Pulmonary artery endothelial cell (primary cell): Measurements from ENCODE around the gene SP2. TPM values are rescaled to one million over a fixed set of nuclear protein-coding genes. Genes with fewer than 3 reads are reported as not detected.
A peak's percentile ranks its signal among the peaks of the same experiment; 100 is the strongest.

Experiments
- DNase-seq: peaks from one replicate; pipeline ENCODE4 v3.0.0-alpha.2; 2011; ENCODE audit warnings: low read depth, low spot score
- total RNA-seq: library from RNA; depleted of rRNA; stranded (reverse); fragments of >200 nt; gene quantifications from 2 replicates; pipeline ENCODE4 v1.2.3, GENCODE V29; 2014

SP2 gene
- 1.3 and 1.4 TPM in 2 replicates for total RNA-seq

- DNase-seq: peak; percentile 100
These were observed at the start of gene SP2 for GRCh38 chr17:47895856-47896671. TSS of gene SP2 (plus strand) at chr17:47896236. CDS start at chr17:47896287, 51 bp downstream.

DNA sequence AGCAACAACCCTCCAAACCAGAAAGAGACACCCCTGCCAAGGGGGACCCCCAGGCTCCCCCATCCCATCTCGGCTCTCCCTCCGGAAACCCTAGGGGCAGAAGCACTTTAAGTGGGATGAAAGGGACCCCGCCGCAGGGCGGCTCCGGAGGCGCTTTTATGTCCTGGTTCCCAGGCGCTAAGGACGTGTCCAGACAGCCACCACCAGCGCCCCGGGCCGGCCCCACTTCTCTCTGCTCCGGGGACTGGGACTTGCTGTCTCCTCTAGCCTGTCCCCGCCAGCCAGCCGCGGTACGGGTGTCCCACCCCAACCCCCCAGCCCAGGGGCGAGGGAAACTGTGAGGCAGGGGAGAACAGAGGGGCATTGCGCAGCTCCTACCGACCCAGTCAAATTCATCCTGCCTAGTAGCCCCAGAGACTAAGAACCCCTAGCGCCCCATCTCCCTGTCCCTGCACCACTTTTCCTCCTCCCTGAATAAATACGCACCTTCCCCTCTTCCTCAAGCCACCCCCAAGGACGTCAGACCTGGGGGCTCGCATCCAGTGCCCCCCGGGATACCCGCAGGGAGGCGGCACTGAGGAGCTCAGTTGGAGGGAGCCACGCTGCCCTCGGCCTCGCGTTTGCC, 49.2 kb upstream of the SP2 start:
- no peak for DNase-seq

GRCh38 chr17:47847341-47848197, 48.5 kb upstream of the SP2 start:
- no peak for DNase-seq

GRCh38 chr17:47848198-47848513, 47.9 kb upstream of the SP2 start:
- DNase-seq: no peak

DNA sequence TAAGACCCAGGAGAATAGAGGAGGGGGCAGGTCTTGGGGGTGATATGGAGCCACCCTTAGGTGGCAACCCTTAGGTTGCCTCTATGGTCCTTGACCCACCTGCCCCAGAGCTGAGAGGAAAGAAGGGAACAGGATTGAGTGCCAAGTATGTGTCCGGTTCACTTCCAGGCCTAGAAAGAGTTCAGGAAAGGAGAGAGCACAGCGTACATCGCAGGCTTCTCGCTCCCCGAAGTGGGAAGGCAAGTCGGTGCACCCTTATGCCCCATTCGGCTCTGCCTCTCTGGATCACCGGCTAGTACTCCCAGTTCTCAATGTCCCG, 45.7 kb upstream of the SP2 start:
- no peak for DNase-seq

GRCh38 chr17:47850692-47851573, 45.1 kb upstream of the SP2 start, which contains the start of gene SP6:
TSS of gene SP6 (minus strand) at chr17:47851163. CDS start at chr17:47848429, 2,734 bp downstream.
- DNase-seq: no peak

DNA sequence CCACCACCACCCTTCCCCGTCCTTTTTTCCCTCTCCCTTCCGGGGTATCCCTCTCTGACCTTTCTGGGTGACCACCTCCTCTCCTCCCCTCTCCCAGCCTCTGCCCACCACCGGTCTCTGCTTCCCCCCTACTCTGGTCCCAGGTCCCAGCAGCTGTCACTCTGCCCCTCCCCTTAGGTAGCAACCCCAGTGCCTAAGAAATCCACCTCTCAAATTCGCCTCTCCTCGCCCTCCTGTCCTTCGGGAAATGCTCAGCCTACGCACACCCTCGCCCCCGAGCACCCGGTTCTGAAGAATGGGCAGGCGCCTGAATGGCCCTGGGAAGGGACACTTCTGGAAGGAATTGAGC, 44.3 kb upstream of the SP2 start:
- no peak for DNase-seq

DNA sequence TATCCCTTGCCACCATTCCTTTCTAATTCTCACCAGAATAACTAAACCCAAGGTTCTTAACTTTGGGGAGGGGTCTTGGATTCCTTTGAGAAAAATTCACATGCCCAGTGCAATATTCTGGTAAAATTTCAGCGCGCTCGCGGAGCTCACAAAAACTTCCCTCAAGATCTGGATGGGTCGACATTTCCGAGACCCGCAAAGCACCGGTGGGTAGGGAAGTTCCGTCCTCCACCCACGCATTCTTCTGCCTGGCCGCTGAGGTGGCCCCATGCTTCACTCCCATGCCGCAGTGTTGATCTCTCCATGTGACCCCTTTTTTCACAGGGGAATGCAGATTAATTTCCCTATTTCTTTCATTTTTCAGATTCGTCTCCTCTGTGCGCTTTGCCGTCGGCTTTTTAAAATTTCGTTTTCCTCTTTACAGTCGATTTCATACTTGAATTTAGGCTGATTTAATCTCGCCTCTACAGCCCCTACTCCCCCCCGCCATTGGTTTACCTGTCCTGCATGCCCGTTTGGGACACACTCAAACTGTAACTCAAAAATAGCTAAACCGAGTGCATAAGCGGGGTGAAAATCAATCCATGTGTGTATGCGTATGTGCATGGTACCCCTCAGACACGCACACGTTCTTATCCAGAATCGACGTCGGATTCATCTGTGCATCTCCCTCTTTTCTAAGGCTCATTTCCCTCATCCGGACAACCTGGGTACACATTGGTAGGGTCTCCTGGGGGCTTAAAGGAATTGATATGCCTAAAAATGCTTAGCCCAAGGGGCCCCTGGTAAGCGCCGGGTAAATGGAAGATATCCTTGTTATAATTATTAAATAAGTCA, 43.7 kb upstream of the SP2 start:
- no peak for DNase-seq

DNA sequence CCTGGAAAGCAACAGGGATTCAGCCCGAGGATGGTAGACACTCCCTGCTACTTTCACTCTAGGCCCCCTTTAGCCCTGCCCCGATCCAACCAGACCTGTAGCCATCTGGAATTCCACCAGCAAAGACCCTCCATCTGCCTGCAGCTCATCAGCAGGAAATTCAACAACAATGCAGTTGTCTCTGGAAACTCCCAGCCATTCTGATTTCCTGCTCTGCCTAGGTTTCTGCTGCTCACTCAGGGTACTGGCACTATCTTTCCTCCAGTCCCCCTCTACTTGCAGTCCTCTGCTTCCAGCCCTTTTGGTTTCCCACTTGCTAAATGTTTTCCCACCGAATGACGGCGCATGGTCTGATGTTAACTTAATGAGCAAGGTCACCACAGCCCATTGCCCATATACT, 42.4 kb upstream of the SP2 start:
- no peak for DNase-seq

DNA sequence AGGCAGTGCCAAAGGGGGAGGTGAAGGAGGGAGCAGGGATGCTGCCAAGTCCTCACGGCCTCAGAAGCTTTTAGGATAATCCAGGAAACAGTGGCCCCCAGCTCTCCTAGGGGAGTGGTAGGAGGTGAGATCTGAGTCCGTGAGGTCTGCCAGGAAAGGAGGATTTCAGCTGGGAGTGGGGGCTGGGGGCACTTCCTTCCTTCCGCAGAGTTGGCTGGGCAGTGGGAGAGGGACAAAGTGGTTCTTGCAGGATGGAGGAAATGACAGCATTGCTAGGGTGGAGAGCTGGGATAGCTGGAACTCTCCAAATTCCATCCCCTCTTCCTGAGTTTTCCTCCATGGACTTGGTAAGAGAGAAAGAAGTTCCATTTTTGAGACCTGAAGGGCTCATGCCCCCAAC, 40.3 kb upstream of the SP2 start:
- DNase-seq: no peak

DNA sequence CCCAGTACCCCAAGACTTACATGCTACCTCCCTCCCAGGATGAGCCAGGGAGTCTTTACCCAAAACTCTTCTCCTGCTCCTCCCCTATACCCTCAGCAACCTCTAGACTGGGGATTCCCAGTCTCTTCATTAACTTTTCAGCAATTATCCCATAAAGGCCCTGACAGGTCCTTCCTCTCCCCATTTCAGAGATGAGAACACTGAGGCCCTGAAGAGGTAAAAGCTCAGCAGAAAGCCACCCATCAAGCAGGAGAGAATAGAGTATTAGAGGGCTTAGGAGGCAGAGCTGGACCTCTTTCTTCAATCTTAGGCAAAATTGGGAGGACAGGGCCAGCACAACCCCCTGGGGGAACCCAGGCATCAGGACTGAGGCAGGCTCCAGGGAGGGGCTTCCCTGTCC, 39.2 kb upstream of the SP2 start:
- no peak for DNase-seq

DNA sequence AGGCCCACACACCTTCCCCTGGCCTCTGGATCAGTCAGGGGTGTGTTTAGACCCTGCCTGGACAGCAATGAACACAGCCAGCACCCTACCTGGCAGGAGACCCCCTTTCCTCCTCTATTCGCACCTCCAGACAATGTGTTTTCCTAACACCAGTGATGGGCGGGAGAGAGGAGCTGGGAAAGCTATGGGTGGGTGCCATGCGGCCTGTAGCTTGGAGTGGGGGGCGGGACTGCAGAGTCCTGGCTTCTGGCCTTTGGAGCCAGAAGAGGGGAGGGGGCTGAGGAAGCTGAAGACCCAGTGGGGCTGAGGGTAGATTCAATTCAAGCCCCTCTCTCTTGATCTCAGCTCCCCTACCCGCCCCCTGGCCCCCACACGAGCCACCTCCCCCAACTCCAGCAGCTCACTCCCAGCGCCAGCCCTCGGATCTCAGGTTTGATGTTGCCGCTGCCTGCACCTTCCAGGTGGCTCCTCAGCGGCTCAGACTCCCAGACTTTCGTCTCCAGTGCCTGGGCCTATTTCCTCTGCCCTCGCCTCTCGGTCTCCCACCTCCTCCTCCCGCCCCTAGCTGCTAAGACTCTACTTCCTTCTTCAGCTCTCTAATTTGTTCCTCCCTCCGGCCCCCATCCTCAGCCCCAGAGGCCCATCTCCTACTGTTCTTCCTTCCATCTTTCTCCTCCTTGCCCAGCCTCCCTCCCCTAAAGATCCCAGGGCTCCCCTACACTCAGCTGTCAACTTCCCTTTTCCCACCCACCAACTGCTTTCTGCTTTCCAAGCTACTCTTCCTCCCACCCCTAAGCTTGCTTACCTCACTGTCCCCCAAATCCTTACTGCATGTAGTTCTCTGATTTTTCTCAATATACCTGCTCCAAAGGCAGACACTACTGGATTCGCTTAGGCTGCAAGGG, 38.2 kb upstream of the SP2 start:
- no peak for DNase-seq

DNA sequence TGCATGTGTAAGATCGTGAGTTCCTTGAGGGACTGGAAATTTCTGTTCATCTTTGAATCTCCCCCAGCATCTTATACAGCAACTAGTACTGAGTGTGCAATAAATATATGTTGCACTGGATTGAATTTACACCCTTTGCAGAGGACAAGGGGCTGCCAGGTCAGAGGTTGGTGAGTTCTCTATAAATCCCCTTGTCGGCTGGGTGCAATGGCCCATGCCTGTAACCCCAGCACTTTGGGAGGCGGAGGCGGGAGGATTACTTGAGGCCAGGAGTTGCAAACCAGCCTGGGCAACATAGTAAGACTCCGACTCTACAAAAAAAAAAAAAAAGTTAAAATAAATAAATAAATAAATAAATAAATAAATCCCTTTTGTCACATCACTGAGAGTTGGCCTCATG, 35.6 kb upstream of the SP2 start:
- no peak for DNase-seq

- DNase-seq: no peak
These were observed 33.2 kb upstream of the SP2 start for GRCh38 chr17:47862621-47863440.

- no peak for DNase-seq
These were observed 31.2 kb upstream of the SP2 start for GRCh38 chr17:47864791-47865216.

- no peak for DNase-seq
These were observed 29.1 kb upstream of the SP2 start for GRCh38 chr17:47866941-47867340.

- DNase-seq: no peak
These were observed 28.1 kb upstream of the SP2 start for GRCh38 chr17:47867813-47868533.

- no peak for DNase-seq
These were observed 26.9 kb upstream of the SP2 start for GRCh38 chr17:47869114-47869513.
